Subcutaneous abdominal adipose tissue (tissue), 5 donors: Measurements from ENCODE around the gene DDI1.

Source experiments
- H3K27ac ChIP-seq: one replicate; pipeline ENCODE4 v1.7.0; 2013; ENCODE audit warnings: low read depth, mild to moderate bottlenecking, inconsistent platforms, low read length, moderate library complexity
- H3K27me3 ChIP-seq, 5 donors: one replicate each; pipeline ENCODE4 v1.7.0; 2013; ENCODE audit warnings: low read length in 5 of 5, inconsistent platforms in 1 of 5; ENCODE audit not compliant: control insufficient read depth in 5 of 5, insufficient read depth in 4 of 5
- H3K36me3 ChIP-seq, 5 donors: one replicate each; pipeline ENCODE4 v1.7.0; 2013; ENCODE audit warnings: low read length in 5 of 5; ENCODE audit not compliant: control insufficient read depth in 5 of 5, insufficient read depth in 5 of 5
- H3K4me1 ChIP-seq, 5 donors: one replicate each; pipeline ENCODE4 v1.7.0; 2013; ENCODE audit warnings: low read length in 5 of 5, mild to moderate bottlenecking in 3 of 5, moderate library complexity in 1 of 5; ENCODE audit not compliant: control insufficient read depth in 5 of 5, insufficient read depth in 5 of 5
- H3K4me3 ChIP-seq, 5 donors: one replicate each; pipeline ENCODE4 v1.7.0; 2013; ENCODE audit warnings: low read length in 5 of 5, low read depth in 1 of 5
- H3K9ac ChIP-seq, 5 donors: one replicate each; pipeline ENCODE4 v1.7.0; 2013; ENCODE audit warnings: low read length in 5 of 5, mild to moderate bottlenecking in 4 of 5, moderate library complexity in 3 of 5
- H3K9me3 ChIP-seq, 5 donors: one replicate each; pipeline ENCODE4 v1.7.0; 2013; ENCODE audit warnings: low read length in 5 of 5; ENCODE audit not compliant: control insufficient read depth in 5 of 5
- donor health status: healthy.
- donor health status: healthy.
- donor health status: healthy.
- donor health status: healthy.
- donor health status: healthy.

Gene DDI1

GRCh38 chr11:104055596-104055995, 19.2 kb downstream of the DDI1 start:
- Histone ChIP-seq H3K4me3 (no peak overlapping the region), H3K9me3 (no peaks in the 10 kb centered on the region), H3K36me3 (no peaks in the 10 kb centered on the region), H3K9ac (no peak overlapping the region), H3K27ac (no peak overlapping the region), H3K27me3 (no peaks in the 10 kb centered on the region), H3K4me1 (peaks cover 0 to 30% (median 0%) of the 10 kb centered on the region in 5 donors)

- Histone ChIP-seq H3K4me1 (peaks cover 0 to 39% (median 12%) of the 10 kb centered on the region in 5 donors), H3K27me3 (no peaks in the 10 kb centered on the region), H3K9me3 (no peaks in the 10 kb centered on the region), H3K4me3 (no peak overlapping the region), H3K27ac (no peak overlapping the region), H3K36me3 (no peaks in the 10 kb centered on the region), H3K9ac (no peak overlapping the region)
These were observed 21.5 kb downstream of the DDI1 start for GRCh38 chr11:104057908-104058307.

GRCh38 chr11:104058680-104059079, 22.2 kb downstream of the DDI1 start:
- no peaks in the 10 kb centered on the region for H3K27me3 ChIP-seq
- H3K9me3 ChIP-seq = no peaks in the 10 kb centered on the region
- H3K4me3 ChIP-seq = no peak overlapping the region
- H3K4me1 ChIP-seq = peaks cover 0 to 36% (median 12%) of the 10 kb centered on the region in 5 donors
- no peaks in the 10 kb centered on the region for H3K36me3 ChIP-seq
- no peak overlapping the region for H3K27ac ChIP-seq
- no peak overlapping the region for H3K9ac ChIP-seq

GRCh38 chr11:104060004-104060794, 23.8 kb downstream of the DDI1 start:
- Histone ChIP-seq H3K27ac (peak overlapping the region; percentile 60), H3K9me3 (no peaks in the 10 kb centered on the region), H3K4me1 (peaks cover 0 to 43% (median 23%) of the 10 kb centered on the region in 5 donors), H3K36me3 (no peaks in the 10 kb centered on the region), H3K4me3 (no peak overlapping the region), H3K9ac (no peak overlapping the region), H3K27me3 (no peaks in the 10 kb centered on the region)

GRCh38 chr11:104060820-104061219, 24.4 kb downstream of the DDI1 start:
- H3K27ac ChIP-seq = peak overlapping the region; percentile 60
- no peak overlapping the region for H3K9ac ChIP-seq
- H3K36me3 ChIP-seq = no peaks in the 10 kb centered on the region
- H3K27me3 ChIP-seq = no peaks in the 10 kb centered on the region
- H3K4me1 ChIP-seq = peaks cover 0 to 43% (median 23%) of the 10 kb centered on the region in 5 donors
- H3K4me3 ChIP-seq = no peak overlapping the region
- H3K9me3 ChIP-seq = no peaks in the 10 kb centered on the region

GRCh38 chr11:104061853-104062521, 25.5 kb downstream of the DDI1 start:
- Histone ChIP-seq H3K9ac (no peak overlapping the region), H3K27ac (peak overlapping the region; percentile 60), H3K36me3 (no peaks in the 10 kb centered on the region), H3K4me1 (peaks cover 0 to 53% (median 23%) of the 10 kb centered on the region in 5 donors), H3K9me3 (no peaks in the 10 kb centered on the region), H3K27me3 (no peaks in the 10 kb centered on the region), H3K4me3 (no peak overlapping the region)

GRCh38 chr11:104064034-104064630, 27.7 kb downstream of the DDI1 start:
- Histone ChIP-seq H3K36me3 (no peaks in the 10 kb centered on the region), H3K9ac (no peak overlapping the region), H3K27ac (no peak overlapping the region), H3K4me3 (no peak overlapping the region), H3K4me1 (peaks cover 0 to 53% (median 23%) of the 10 kb centered on the region in 5 donors), H3K9me3 (no peaks in the 10 kb centered on the region), H3K27me3 (no peaks in the 10 kb centered on the region)

GRCh38 chr11:104067534-104067933, 31.1 kb downstream of the DDI1 start:
- no peak overlapping the region for H3K27ac ChIP-seq
- no peak overlapping the region for H3K9ac ChIP-seq
- no peak overlapping the region for H3K4me3 ChIP-seq
- peaks cover 0 to 30% (median 11%) of the 10 kb centered on the region in 5 donors for H3K4me1 ChIP-seq
- no peaks in the 10 kb centered on the region for H3K36me3 ChIP-seq
- H3K9me3 ChIP-seq = no peaks in the 10 kb centered on the region
- no peaks in the 10 kb centered on the region for H3K27me3 ChIP-seq

GRCh38 chr11:104073950-104074705, 37.7 kb downstream of the DDI1 start:
- Histone ChIP-seq H3K4me1 (no peaks in the 10 kb centered on the region), H3K9me3 (no peaks in the 10 kb centered on the region), H3K27ac (no peak overlapping the region), H3K9ac (no peak overlapping the region), H3K36me3 (no peaks in the 10 kb centered on the region), H3K27me3 (no peaks in the 10 kb centered on the region), H3K4me3 (no peak overlapping the region)
